Measurements from ENCODE around the gene DPYD.

Gene DPYD

DNA sequence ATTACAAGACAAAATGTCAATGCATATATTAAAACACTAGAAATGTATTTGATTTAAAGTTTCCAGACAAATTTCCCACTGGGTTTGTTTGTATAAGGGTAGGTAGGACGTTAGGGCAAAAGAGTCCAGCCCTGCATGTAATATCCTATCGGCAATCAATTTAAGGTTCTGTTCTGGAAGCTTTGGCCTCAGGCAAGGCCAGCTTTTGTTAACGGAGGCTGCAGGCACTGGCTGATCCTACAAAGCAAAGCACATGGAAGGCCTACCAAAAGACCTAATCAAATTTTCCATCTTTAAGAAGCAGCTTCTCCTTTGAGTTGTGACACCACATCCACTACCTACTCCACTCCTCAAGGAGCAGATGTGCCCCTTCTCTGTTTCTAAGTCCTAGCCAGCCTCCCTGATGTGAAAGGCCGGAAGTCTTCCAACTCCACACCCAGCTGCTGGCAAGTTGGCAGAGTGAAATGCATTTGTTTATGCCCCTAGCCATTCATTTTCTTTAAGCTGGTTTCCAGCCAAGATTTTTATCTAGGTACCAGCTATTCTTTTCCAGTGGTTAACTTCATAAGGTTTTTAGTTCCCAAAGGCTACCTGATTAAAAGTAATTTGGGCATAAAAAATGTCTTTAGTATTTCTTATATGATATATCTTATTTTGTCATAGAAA lies 746.7 kb downstream of the DPYD start:
- DNase-seq: no peak

DNA sequence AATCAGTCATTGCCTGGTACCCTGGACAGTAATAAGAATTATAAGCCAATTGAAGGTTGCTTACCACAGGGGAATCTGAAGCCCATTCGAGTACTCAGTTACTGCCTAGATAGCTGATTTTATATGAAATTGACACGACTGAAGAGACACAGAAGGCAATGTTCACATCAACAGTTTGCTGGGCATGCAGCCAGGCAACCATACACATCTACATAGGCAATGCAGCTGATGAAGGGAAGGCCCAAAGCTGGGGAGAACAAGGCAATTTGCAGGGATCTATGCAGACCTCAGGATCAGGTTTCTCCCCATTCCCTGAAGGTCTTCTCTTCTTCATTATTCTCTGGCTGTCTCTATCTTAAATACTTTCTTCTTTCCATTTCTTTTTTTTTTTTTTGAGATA lies 750.5 kb downstream of the DPYD start:
- DNase-seq: no peak

DNA sequence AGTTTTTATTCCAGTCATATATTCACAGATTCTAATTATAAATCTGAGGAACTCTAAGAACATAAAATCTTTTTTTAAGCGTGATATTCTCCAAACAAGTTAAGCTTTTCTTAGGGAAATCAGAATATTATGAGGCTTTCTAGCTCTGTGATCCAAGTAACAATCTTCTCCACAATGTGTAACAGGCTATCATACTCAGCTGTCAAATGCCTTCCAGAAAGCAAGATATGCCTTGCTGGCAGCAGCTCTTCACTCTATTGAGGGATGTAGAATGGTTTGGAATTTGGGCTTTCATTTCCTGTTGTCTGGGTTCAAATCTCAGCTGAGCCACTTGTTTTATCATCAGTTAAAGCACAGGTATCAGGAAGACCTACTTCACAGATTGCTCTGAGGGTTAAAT lies 752.8 kb downstream of the DPYD start:
- no peak for DNase-seq

DNA sequence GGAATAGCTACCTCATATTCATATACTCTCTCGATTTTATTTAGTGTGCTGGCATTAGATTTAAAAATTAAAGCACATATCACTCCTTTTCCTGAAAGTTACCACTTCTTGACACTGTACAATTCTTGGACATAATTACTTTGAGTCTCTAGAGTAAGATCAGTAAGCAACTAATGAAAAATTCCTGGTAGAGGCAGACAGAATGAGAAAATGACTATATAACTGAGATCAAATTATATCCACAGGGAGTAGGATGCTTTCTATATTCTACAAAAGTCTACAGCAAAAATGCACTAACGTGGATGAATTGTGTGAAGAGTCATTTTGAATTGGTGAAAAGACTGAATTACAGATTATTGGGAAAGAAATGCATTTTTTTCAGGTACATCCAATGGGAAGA lies 753.6 kb downstream of the DPYD start:
- no peak for DNase-seq

DNA sequence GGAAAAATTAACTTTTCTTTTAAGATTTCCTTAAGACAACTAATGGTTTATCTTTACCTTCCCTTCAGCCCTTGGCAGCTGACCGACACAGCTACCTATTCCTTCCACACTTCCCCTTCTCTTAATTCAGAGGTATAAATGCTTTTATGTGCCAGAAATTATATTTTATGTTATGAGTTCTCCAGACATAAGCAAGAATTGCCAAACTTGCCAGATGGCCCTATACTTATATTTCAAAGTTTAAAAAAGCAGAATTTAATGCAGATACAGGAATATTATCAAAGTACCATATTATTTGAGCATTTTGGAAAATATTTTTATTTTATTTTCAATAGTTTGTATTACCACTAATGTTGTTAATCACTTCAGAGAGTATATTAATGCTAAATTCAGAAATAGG lies 754.2 kb downstream of the DPYD start:
- DNase-seq: no peak

DNA sequence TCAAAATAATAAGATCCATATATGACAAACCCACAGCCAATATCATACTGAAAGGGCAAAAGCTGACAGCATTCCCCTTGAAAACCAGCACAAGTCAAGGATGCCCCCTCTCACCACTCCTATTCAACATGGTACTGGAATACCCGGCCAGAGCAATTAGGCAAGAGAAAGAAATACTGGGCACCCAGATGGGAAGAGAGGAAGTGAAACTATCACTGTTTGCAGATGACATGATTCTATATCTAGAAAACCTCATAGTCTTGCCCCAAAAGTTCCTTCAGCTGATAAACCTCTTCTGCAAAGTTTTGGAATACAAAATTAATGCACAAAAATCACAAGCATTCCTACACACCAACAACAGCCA lies 756.6 kb downstream of the DPYD start:
- DNase-seq: no peak

DNA sequence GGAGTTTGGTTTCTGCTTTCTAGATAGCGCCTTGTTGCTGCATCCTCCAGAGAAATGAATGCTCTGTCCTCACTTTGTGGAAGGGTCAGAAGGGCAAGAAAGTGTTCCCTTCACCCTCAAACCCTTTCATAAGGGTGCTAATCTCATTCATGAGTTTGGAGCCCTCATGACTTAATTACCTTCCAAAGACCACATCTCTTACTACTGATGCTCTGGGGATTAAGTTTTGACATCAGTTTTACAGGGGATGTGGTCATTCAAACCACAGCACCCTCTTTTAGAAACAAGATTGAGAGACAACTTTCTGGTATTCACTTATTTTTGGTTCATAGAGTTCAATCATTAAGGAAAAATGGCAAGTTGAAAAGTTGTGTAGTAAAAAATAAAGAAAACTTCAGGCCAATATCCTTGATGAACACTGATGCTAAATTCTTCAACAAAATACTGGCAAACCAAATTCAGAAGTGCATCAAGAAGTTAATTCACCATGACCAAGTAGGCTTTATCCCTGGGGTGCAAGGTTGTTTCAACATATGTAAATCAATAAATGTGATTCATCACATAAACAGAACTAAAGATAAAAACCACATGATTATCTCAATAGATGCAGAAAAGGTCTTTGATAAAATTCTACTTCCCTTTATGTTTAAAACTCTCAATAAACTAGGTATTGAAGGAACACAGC lies 757.1 kb downstream of the DPYD start:
- no peak for DNase-seq

DNA sequence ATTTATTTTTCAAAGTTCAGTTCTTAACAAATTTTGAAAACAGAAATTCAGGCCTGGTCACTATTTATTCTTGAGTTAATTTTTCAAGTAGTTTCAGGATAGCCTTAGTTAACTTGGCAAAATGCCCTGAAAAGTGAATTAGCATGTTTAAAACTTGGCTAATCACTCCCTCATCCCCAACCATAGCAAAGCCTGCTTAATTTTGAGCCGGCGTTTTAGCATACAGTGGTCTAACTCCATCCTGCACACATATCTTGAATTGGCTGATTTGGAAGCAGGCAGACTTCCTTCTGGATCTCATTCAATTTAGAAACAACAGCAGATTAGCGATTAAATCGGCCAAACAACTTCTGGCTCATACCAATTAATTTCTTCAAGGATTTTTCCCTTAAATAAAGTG lies 760.0 kb downstream of the DPYD start:
- DNase-seq: no peak

DNA sequence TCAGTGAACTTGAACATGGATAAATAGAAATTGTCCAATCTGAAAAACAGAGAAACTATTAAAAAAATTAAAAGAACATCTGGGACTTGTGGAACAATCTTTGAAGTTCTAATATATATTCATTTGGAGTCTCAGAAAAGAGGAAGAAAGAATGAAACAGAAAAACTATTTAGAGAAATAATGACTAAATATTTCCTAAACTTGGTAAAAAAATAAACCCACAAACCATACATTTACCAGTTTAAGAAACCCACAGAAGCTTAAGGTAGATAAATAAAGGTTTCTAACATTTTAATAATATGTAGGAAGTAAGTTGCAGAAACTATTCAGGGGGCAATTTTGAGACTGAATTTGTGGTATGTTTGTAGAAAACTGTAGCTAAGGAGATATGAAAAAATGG lies 761.5 kb downstream of the DPYD start:
- no peak for DNase-seq

DNA sequence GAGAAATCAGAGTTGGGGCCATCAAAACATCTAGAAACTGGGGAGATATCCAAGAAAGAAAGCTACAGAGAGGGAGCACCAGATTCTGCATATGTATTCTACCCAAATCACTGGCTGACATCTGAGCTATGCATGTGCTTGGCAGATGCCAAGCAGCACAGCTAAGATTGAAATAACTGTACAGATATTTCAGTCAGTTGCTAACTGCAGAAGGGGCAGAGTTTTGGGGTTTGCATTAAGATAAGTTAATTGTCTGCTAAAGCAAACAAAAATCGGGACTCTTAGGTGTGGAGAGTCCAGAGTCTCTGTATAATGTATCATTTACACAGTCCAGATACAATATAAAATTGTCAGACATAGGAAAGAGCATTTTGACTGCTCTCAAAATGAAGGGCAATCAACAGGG lies 762.1 kb downstream of the DPYD start:
- DNase-seq: no peak

DNA sequence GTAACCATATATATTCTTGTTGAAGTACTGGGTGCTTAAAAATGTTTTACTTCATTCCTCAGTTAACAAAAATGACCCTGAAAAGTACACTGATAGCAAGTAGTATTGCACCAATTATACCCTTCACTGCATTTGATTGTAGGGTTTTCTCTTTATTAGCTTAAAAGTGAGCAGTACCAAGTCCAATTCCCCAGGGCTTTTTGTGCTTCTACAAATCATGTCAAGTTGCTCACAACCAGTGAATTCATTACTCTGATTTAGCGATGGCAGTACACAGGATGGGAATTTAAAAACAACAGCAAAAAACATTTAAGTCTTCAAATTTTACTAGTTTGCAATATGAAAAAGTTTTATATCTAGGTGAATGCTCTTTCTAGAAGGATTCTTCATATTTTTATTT lies 762.8 kb downstream of the DPYD start:
- no peak for DNase-seq

DNA sequence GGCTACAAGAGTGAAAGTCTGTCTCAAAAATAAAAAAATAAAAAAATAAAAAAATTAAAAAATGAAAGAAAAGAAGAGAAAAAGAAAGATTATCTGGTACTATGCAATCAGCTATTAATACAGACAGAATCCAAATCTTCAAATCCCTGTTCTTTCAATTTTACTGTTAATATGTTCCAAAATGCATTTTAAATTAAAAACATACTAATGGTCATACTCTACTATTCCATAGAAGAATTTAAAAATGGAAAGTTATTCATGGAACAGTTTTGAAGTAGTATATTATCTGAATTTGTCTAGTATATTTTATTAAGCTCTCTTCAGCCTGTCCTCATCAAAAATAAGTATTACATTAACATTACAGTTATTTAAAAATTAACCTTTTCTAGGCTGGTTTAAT lies 769.2 kb downstream of the DPYD start:
- no peak for DNase-seq

DNA sequence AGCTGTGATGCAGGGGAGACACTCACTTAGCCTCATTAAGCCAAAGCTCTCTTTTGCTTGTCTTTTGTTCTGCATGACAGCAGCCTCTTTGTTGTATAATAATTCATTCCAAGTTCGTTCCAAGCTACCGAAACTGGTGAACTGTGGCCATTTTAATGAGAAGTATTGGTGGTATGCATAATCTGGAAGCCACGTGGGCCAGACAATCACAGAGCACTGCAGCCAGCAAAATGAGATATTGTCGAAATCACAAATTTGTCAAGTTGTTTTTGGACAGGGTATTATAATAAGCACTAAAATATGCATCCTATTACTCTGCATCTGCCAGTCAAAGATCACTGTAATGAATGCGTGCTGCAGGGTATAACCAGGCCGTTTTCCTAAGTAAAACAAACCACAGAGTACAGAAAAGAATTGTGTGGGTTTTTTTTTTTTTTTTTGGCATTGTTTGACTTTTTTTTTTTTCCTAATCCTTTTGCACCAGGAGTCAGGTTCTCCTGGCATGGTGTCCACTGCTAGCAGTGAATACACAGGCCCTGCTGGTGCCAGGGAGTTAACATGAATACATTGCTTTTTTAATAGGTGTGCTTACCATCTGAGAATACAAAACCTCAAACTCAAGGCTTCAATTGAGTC lies 775.4 kb downstream of the DPYD start:
- DNase-seq: no peak

DNA sequence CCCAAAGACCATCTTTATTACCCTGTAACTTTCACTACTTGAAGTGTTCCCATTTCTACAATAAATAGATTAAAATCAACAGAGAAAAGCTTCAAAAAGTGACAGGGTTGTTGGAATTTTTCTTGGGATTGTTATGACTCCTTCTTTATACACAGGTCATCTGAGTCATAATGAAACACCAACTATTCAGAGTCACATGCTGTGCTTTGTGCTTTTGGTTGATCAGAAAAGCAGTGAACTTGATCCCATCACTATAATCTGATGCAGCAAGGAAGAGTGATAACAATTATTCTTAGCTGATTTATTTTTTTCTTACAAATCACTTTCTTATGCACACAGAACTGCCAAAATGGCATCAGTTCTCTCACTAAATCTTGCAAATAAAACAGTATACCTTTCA lies 776.3 kb downstream of the DPYD start:
- DNase-seq: no peak

DNA sequence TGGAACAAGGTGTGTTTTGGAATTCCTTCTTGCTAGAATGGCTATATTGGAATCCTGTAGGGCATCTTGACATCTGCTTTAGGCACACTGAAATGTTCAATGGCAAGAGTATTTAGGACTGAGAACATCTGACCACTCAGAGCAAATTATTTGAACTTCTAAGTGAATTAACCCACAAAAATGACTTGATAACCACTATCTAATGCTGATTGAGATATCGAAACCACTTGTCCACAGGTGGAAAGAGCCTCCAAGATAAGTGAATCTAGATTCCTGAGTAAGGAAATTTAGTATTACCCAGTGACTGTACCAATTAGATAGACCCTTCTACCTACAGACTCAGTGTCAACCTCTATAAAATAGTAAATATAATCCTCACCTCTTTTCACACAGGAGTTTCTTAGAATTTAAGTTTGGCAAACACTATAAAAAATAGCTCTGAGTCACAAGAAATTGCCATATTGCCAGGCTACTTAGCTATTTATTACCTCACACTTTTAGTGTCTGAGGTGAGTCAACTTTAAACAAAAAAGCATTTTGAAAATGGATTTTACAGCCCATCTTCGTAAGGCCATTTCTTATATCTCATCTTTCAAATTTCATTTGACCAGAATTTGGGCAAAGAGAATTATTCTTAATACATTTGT lies 777.5 kb downstream of the DPYD start:
- DNase-seq: no peak

DNA sequence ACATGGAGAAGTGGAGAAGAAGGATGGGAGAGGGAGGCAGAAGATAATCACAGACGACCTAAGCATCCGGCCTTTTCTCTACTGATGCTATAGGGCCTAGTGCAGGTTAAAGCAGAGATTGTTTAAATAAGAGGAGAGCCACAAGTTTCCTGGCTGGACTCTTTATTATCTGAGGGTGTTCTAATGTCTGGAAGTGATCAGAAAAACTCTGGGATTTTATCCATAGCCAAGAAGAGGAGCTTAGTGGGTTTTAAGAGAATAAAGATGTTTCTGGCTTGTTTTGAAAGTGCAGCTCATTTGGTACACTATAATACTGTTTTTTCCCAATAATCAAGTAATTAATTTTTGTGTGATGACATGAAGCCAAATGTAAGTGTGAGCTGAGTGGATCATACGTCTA lies 780.2 kb downstream of the DPYD start:
- DNase-seq: no peak

DNA sequence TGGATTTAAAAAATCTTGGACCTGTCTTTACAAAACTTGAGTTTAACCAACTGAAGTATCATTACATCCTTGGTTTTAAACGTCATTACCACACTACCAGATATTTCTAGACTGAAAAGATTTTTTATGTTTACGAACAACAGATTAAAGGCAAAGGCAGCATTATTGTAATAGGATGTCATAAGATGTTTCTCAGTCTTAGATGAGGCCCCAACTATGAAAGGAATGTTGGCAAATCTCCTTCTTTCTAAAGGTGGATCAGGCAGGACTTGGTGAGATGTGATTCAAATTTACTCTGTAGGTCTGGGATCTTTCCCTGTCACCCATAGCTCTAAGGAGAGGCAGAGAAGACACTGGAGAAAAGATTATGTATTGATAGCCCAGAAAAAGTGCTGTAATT lies 781.3 kb downstream of the DPYD start:
- no peak for DNase-seq

DNA sequence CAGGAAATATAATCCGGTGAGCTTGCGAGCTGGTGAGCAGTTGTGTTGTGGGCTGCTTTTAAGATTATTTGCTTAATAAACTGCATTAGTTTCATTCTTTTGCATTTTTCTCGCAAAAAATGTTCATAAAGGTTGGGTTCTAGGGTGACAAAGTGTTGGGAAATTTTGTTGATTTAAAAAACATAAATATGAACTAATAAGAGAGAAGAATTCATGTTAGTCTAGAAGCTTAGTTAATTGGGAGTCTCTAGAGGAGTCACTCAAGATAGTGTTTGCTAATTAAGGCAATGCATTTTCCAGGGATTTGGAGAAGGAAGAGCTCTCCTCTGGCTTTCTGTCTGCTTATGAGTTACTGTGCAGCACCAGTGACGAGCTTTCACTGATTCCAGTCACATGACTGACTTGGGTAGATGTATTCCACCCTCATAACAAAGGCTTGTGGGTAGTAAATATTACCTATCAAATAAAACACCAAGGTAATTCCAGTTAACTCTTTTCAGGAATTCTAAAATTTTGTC lies 782.3 kb downstream of the DPYD start:
- DNase-seq: no peak

DNA sequence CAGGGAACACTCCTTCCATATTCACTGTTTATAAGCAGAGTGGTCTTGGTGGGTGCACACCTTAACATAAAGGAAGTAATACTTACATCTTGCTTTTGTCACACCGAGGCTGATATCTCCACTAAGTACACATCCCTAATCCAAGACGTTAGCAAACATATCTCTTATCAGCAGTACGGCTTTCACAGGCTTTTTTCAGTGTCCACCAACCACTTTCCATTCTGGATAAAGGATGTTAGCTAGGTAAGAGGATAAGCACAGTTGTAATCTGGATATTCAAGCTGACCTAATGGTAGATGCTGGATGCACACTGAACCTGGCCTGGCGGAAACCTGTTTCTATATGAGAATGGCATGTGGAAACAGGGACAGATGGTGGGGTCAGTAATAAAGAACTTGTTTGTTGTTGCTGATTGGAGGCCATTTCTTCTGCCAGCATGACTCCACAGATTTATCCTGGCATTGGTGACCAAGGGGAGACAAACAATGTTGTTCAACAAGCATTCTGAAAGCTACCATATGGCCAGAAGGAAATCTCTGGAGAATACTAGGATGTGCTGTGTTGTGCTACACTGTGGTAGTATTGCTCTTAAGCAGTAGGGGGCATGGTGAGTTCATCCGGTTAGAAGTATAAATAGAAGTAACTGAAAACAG lies 782.8 kb downstream of the DPYD start:
- no peak for DNase-seq

DNA sequence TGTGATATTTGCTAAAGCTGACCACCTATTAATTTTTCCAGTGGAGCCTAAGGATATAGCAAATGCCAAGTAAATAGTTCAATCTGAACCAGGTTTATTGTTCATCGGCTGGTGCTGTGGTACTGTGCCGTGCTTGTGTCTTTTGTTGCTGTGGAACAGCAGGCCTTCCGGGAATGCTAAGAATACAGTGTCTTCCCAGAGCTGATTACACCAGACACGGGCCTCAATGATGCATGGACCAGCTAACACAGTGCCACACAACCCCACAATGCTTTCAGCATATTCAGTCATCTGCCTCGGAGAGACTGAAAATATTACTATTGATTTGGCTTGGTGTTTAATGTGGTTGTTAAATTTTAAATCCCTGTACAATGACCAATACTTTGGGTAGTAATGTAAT lies 783.8 kb downstream of the DPYD start:
- DNase-seq: no peak

DNA sequence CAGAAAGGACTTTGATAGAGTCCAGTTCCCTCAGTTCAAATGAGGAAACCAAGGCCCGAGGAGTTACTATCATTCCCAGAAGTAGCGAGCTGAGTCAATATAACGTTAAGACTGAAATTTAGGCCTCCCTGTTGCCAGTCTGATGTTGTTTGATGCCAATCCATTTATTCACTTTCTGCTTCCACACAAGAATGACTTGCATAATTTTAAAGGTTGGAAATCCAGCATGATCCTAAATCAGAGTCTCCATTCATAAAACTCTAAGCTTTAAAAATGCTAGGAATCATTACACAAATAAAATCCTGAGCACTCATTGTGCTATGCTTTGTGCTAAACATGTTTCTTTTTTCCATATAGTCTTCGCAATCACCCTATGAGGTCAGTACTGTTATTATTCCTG lies 784.9 kb downstream of the DPYD start:
- no peak for DNase-seq

DNA sequence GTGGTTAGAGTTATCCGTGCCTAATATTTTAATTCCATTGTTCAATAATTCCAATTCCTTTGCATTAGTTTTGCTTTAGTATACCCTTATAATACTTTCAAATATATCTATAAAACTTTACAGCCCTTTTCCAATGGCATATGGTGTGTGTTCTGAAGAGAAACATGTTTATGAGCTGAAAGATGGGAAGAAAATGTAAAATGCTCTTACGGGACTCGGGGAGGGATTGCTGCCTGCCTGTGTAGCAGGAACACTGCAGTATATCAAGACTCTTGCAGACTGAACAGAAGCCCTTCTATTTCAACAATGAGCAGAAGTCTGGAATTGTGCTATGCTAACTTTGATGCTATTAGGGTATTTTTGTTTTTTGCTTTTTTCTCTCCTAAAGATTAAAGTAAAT lies 792.4 kb downstream of the DPYD start:
- DNase-seq: no peak

DNA sequence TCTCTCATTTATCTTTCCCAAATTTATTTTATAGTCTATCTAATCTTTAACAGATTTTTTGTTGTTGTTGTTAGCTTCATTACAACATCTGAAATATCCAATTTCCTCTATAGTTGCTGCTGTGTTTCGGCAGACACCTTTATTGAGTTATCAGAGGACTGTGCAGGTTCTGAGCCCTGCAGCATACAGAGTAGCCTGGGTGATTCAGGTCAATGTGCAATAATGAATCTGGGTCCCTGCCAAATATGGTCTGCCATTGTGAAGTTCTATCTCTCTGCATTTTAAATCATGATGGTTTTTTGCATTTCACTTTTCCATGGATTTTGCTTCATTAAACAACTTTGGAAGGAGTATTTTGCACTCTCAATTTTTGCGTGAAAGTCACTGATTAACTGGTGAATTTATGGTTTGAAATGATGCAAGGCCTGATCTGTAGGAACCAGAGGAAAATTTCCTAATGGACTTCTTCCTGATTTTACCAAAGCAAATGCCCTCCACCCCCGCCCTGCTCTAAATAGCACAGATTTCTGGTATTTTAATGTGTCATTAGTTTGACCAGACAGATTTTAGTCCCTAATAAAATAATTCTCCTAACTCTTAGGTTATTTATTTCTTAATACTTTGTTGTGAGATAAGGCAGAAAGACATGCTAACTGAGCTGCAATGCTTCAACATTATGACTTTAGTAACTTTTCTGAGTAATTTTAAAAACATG lies 797.0 kb downstream of the DPYD start:
- DNase-seq: no peak
